HEK293 (cell line): ENCODE results near the gene TBCE.
A peak's percentile ranks its signal among the peaks of the same experiment; 100 is the strongest.

Experiments used
- IKZF3 ChIP-seq: fragments of 450-650 bp; IDR thresholded peaks from 2 replicates; pipeline ENCODE4 v1.5.0; 2018; ENCODE audit warnings: missing biosample characterization, mild to moderate bottlenecking, missing genetic modification characterization, moderate library complexity
- SCRT1 ChIP-seq: fragments of 450-650 bp; formaldehyde crosslinking; IDR thresholded peaks from 2 replicates; pipeline ENCODE4 v1.5.1; 2016; ENCODE audit warnings: missing biosample characterization, missing genetic modification characterization, borderline replicate concordance
- YY2 ChIP-seq: fragments of 450-650 bp; formaldehyde crosslinking; IDR thresholded peaks from 2 replicates; pipeline ENCODE4 v1.5.1; 2016; ENCODE audit warnings: missing biosample characterization, missing genetic modification characterization
- ZBTB17 ChIP-seq: fragments of 450-650 bp; formaldehyde crosslinking; IDR thresholded peaks from 2 replicates; pipeline ENCODE4 v1.5.1; 2016; ENCODE audit warnings: missing biosample characterization, missing genetic modification characterization
- ZBTB48 ChIP-seq: fragments of 450-650 bp; formaldehyde crosslinking; IDR thresholded peaks from 2 replicates; pipeline ENCODE4 v1.5.1; 2016; ENCODE audit warnings: missing biosample characterization, missing genetic modification characterization
- ZBTB8A ChIP-seq: fragments of 450-650 bp; formaldehyde crosslinking; IDR thresholded peaks from 2 replicates; pipeline ENCODE4 v1.5.1; 2016; ENCODE audit warnings: missing biosample characterization, missing genetic modification characterization
- ZFP41 ChIP-seq: fragments of 450-650 bp; formaldehyde crosslinking; IDR thresholded peaks from 2 replicates; pipeline ENCODE4 v1.5.1; 2016; ENCODE audit warnings: missing biosample characterization, missing genetic modification characterization, borderline replicate concordance
- ZFP69B ChIP-seq: fragments of 450-650 bp; formaldehyde crosslinking; IDR thresholded peaks from 2 replicates; pipeline ENCODE4 v1.5.1; 2016; ENCODE audit warnings: missing biosample characterization, missing genetic modification characterization
- ZIC2 ChIP-seq: fragments of 450-650 bp; formaldehyde crosslinking; IDR thresholded peaks from 2 replicates; pipeline ENCODE4 v1.5.1; 2016; ENCODE audit warnings: missing biosample characterization, missing genetic modification characterization
- ZNF184 ChIP-seq: fragments of 450-650 bp; IDR thresholded peaks from 2 replicates; pipeline ENCODE4 v1.5.1; 2018; ENCODE audit warnings: missing biosample characterization, mild to moderate bottlenecking, missing genetic modification characterization
- ZNF211 ChIP-seq: fragments of 450-650 bp; formaldehyde crosslinking; IDR thresholded peaks from 2 replicates; pipeline ENCODE4 v1.5.1; 2016; ENCODE audit warnings: low read depth, missing biosample characterization, missing genetic modification characterization
- ZNF416 ChIP-seq: fragments of 450-650 bp; formaldehyde crosslinking; IDR thresholded peaks from 2 replicates; pipeline ENCODE4 v1.5.1; 2016; ENCODE audit warnings: missing biosample characterization, missing genetic modification characterization
- ZNF600 ChIP-seq: fragments of 450-650 bp; formaldehyde crosslinking; IDR thresholded peaks from 2 replicates; pipeline ENCODE4 v1.5.1; 2016; ENCODE audit warnings: missing biosample characterization, missing genetic modification characterization
- ZNF664 ChIP-seq: fragments of 450-650 bp; formaldehyde crosslinking; IDR thresholded peaks from 2 replicates; pipeline ENCODE4 v1.5.1; 2016; ENCODE audit warnings: missing biosample characterization, missing genetic modification characterization
- ZNF768 ChIP-seq: fragments of 450-650 bp; formaldehyde crosslinking; IDR thresholded peaks from 2 replicates; pipeline ENCODE4 v1.5.1; 2018; ENCODE audit warnings: missing biosample characterization, mild to moderate bottlenecking, missing genetic modification characterization
- ZNF830 ChIP-seq: fragments of 450-650 bp; IDR thresholded peaks from 2 replicates; pipeline ENCODE4 v1.5.0; 2018; ENCODE audit warnings: missing biosample characterization, missing genetic modification characterization, low read depth, mild to moderate bottlenecking, moderate library complexity
- ZXDB ChIP-seq: fragments of 450-650 bp; formaldehyde crosslinking; IDR thresholded peaks from 2 replicates; pipeline ENCODE4 v1.5.1; 2016; ENCODE audit warnings: missing biosample characterization, missing genetic modification characterization
- TF ChIP-seq, protein P1 (sequence below): fragments of 450-650 bp; formaldehyde crosslinking; IDR thresholded peaks from 2 replicates; pipeline ENCODE4 v1.5.1; 2016; ENCODE audit warnings: missing biosample characterization, missing genetic modification characterization
- TF ChIP-seq, protein P2 (sequence below): fragments of 450-650 bp; formaldehyde crosslinking; IDR thresholded peaks from 2 replicates; pipeline ENCODE4 v1.5.1; 2017; ENCODE audit warnings: missing biosample characterization, missing genetic modification characterization
- TF ChIP-seq, protein P3 (sequence below): fragments of 450-650 bp; formaldehyde crosslinking; IDR thresholded peaks from 2 replicates; pipeline ENCODE4 v1.5.1; 2017; ENCODE audit warnings: missing biosample characterization, mild to moderate bottlenecking, missing genetic modification characterization, moderate library complexity

TBCE gene

DNA sequence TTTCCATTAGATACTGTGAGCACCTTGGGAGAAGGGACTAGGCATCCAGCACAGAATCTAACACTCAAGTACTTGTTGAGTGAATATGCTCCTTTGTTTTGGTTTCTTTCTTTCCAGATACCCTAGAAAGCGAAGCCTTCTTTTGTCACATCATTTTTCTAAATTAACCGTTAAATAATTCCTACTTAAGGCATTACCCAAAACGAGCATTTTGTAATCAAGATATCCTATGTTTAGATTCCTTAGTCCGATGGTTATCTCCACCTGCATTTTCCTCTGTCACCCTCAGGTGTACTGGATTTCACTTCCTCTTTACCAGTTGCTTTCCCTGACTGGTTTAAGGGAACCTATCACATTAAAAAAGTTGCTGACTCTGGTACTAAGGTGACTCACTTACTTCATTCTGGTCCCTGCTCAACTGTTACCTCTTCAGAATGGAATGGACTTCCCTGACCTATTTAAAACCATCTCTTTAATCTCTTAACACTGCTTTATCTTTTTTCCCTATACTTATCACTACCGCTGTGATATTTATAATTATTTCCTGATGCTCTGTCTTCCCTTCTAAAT lies 133.8 kb downstream of the TBCE start (continued):
- TF ChIP-seq ZNF184 (tag by site-specific recombination) (peak; percentile 30; the same call in 1 of the 2 replicates), ZFP41 (tag by site-specific recombination) (no peak), ZNF600 (tag by site-specific recombination) (0 out of 2 replicates have a peak, but pooled peaks have one; percentile 17), YY2 (tag by site-specific recombination) (no peak), ZXDB (tag by site-specific recombination) (0 out of 2 replicates have a peak, but pooled peaks have one; percentile 49), ZFP69B (tag by site-specific recombination) (no peak), ZNF664 (tag by site-specific recombination) (0 out of 2 replicates have a peak, but pooled peaks have one; percentile 33), ZBTB48 (tag by site-specific recombination) (peak; percentile 78), ZBTB8A (tag by site-specific recombination) (no peak), ZNF416 (tag by site-specific recombination) (no peak), SCRT1 (tag by site-specific recombination) (peak; percentile 62; the same call in 1 of the 2 replicates), IKZF3 (tag by site-specific recombination) (0 out of 2 replicates have a peak, but pooled peaks have one; percentile 25), ZNF211 (tag by site-specific recombination) (no peak), ZNF830 (tag by site-specific recombination) (no peak), ZNF768 (tag by site-specific recombination) (no peak), ZIC2 (tag by site-specific recombination) (no peak), ZBTB17 (tag by site-specific recombination) (no peak)
- TF ChIP-seq, protein P1, sequence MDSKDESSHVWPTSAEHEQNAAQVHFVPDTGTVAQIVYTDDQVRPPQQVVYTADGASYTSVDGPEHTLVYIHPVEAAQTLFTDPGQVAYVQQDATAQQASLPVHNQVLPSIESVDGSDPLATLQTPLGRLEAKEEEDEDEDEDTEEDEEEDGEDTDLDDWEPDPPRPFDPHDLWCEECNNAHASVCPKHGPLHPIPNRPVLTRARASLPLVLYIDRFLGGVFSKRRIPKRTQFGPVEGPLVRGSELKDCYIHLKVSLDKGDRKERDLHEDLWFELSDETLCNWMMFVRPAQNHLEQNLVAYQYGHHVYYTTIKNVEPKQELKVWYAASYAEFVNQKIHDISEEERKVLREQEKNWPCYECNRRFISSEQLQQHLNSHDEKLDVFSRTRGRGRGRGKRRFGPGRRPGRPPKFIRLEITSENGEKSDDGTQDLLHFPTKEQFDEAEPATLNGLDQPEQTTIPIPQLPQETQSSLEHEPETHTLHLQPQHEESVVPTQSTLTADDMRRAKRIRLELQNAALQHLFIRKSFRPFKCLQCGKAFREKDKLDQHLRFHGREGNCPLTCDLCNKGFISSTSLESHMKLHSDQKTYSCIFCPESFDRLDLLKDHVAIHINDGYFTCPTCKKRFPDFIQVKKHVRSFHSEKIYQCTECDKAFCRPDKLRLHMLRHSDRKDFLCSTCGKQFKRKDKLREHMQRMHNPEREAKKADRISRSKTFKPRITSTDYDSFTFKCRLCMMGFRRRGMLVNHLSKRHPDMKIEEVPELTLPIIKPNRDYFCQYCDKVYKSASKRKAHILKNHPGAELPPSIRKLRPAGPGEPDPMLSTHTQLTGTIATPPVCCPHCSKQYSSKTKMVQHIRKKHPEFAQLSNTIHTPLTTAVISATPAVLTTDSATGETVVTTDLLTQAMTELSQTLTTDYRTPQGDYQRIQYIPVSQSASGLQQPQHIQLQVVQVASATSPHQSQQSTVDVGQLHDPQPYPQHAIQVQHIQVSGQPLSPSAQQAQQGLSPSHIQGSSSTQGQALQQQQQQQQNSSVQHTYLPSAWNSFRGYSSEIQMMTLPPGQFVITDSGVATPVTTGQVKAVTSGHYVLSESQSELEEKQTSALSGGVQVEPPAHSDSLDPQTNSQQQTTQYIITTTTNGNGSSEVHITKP (tag by site-specific recombination): no peak; the same call in 1 of the 2 replicates
- TF ChIP-seq, protein P2, sequence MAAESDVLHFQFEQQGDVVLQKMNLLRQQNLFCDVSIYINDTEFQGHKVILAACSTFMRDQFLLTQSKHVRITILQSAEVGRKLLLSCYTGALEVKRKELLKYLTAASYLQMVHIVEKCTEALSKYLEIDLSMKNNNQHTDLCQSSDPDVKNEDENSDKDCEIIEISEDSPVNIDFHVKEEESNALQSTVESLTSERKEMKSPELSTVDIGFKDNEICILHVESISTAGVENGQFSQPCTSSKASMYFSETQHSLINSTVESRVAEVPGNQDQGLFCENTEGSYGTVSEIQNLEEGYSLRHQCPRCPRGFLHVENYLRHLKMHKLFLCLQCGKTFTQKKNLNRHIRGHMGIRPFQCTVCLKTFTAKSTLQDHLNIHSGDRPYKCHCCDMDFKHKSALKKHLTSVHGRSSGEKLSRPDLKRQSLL (tag by site-specific recombination): no peak
- TF ChIP-seq, protein P3, sequence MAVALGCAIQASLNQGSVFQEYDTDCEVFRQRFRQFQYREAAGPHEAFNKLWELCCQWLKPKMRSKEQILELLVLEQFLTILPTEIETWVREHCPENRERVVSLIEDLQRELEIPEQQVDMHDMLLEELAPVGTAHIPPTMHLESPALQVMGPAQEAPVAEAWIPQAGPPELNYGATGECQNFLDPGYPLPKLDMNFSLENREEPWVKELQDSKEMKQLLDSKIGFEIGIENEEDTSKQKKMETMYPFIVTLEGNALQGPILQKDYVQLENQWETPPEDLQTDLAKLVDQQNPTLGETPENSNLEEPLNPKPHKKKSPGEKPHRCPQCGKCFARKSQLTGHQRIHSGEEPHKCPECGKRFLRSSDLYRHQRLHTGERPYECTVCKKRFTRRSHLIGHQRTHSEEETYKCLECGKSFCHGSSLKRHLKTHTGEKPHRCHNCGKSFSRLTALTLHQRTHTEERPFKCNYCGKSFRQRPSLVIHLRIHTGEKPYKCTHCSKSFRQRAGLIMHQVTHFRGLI: no peak
- TF ChIP-seq, all 188 proteins: peak for 11
